Vagina (tissue), 2 donors: ENCODE results near the gene MED19.
"Not testable (repeated sequence)": the region's sequence is repeated elsewhere in the genome, so short reads cannot be mapped to it uniquely, and the experiment has no call there.

Experiments
- POLR2AphosphoS5 ChIP-seq, 2 donors: sonication (generic); formaldehyde crosslinking; IDR thresholded peaks; one replicate each; pipeline ENCODE4 v1.9.0; 2017; ENCODE audit warnings: antibody characterized with exemption in 2 of 2, mild to moderate bottlenecking in 2 of 2, low read depth in 1 of 2; ENCODE audit not compliant: insufficient read depth in 1 of 2
- TF ChIP-seq, protein P1 (sequence below), 3 experiments: fragments of 450-650 bp in 2 of 3; fragments of 200-600 bp in 1 of 3; sonication (generic) in 1 of 3; IDR thresholded peaks; one replicate each; pipeline ENCODE4 v1.5.1; 2017 to 2019; ENCODE audit warnings: antibody characterized with exemption in 3 of 3, mild to moderate bottlenecking in 2 of 3, moderate library complexity in 2 of 3

- TF ChIP-seq, protein P1, sequence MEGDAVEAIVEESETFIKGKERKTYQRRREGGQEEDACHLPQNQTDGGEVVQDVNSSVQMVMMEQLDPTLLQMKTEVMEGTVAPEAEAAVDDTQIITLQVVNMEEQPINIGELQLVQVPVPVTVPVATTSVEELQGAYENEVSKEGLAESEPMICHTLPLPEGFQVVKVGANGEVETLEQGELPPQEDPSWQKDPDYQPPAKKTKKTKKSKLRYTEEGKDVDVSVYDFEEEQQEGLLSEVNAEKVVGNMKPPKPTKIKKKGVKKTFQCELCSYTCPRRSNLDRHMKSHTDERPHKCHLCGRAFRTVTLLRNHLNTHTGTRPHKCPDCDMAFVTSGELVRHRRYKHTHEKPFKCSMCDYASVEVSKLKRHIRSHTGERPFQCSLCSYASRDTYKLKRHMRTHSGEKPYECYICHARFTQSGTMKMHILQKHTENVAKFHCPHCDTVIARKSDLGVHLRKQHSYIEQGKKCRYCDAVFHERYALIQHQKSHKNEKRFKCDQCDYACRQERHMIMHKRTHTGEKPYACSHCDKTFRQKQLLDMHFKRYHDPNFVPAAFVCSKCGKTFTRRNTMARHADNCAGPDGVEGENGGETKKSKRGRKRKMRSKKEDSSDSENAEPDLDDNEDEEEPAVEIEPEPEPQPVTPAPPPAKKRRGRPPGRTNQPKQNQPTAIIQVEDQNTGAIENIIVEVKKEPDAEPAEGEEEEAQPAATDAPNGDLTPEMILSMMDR (IDR thresholded peaks at IDR 0.05), result not testable (repeated sequence)
- TF ChIP-seq POLR2AphosphoS5 (IDR thresholded peaks at IDR 0.05; ENCODE audit: insufficient read depth in 1 of 2, low read depth in 1 of 2), result not testable (repeated sequence)
These were observed 6.6 kb downstream of the MED19 start for GRCh38 chr11:57705432-57705831.
